Measurements from ENCODE around the gene PTPRN2.
"Not testable (repeated sequence)": the region's sequence is repeated elsewhere in the genome, so short reads cannot be mapped to it uniquely, and the experiment has no call there.

Gene PTPRN2

DNA sequence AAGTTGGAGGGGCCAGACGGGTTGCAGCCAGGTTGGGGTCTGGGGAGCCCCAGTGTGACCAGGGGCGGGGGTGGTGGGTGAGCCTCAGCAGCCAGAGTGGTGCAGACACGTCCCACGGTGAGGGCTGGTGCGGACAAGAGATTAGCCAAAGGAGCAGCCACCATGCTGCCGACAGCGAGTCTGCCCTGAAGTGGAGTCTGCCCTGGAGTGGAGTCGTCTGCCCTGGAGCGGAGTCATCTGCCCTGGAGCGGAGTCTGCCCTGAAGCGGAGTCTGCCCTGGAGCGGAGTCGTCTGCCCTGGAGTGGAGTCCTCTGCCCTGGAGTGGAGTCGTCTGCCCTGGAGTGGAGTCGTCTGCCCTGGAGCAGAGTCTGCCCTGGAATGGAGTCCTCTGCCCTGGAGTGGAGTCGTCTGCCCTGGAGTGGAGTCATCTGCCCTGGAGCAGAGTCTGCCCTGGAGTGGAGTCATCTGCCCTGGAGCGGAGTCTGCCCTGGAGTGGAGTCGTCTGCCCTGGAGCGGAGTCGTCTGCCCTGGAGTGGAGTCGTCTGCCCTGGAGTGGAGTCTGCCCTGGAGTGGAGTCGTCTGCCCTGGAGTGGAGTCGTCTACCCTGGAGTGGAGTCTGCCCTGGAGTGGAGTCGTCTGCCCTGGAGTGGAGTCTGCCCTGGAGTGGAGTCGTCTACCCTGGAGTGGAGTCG lies 64.3 kb downstream of the PTPRN2 start:
- DNase-seq (ENCODE audit: low read depth, low spot score); H3K27ac ChIP-seq: not testable (repeated sequence)

DNA sequence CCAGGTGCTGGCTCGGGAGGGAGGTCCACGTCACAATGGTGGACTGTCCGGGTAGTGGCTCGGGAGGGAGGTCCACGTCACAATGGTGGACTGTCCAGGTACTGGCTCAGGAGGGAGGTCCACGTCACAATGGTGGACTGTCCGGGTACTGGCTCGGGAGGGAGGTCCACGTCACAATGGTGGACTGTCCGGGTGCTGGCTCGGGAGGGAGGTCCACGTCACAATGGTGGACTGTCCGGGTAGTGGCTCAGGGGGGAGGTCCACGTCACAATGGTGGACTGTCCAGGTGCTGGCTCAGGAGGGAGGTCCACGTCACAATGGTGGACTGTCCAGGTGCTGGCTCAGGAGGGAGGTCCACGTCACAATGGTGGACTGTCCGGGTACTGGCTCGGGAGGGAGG lies 65.8 kb downstream of the PTPRN2 start:
- DNase-seq (ENCODE audit: low read depth, low spot score); H3K27ac ChIP-seq: not testable (repeated sequence)

- no peak for DNase-seq (ENCODE audit: low read depth, low spot score)
- no peak overlapping the region for H3K27ac ChIP-seq
These were observed 66.8 kb downstream of the PTPRN2 start for GRCh38 chr7:158520825-158521224.

DNA sequence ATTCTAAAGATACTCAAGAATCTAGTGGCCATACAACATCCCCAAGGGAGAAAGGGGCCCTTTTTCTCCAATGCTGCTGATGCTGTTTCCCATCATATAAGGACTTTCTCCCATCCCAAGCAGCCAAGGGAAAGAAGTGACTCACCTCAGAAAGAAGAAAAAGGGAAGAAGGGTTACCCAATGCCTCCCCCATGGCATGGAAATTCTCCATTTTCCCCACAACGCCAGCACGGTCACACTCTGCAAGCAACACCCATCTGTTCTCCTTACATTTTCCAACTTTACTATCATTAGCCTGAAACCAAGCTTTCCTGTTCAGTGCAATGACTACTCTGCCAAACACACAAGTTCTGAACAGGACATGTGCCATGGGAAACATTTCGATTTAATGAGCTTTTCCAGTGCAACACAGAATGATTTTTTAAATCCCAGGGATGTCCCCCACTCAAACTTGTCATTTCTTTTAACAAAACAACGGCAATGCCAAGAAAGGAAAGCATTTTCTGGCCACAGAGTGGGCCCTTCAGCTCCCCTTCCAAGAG lies 67.9 kb downstream of the PTPRN2 start:
- no peak overlapping the region for H3K27ac ChIP-seq
- DNase-seq (ENCODE audit: low read depth, low spot score), result no peak

- H3K27ac ChIP-seq, result no peak overlapping the region
- DNase-seq (ENCODE audit: low read depth, low spot score), result no peak
These were observed 68.5 kb downstream of the PTPRN2 start for GRCh38 chr7:158518980-158519632.

DNA sequence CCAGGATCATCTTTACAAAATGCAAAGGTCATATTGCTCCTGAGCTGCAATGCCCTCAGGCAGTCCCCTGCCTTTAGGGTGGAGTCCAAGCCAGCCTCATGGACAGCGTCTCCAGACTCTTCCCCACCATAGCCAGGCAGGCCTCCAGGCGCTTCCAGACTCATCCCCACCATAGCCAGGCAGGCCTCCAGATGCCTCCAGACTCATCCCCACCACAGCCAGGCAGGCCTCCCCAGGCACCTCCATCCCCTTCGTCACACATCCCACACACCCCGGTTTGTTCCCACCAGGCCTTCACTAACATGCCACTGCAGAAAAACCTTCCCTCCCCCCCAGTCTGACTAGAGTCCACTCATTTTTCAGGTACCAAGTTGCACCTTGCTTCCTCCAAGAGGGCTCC lies 70.1 kb downstream of the PTPRN2 start:
- no peak overlapping the region for H3K27ac ChIP-seq
- DNase-seq (ENCODE audit: low read depth, low spot score), result no peak

DNA sequence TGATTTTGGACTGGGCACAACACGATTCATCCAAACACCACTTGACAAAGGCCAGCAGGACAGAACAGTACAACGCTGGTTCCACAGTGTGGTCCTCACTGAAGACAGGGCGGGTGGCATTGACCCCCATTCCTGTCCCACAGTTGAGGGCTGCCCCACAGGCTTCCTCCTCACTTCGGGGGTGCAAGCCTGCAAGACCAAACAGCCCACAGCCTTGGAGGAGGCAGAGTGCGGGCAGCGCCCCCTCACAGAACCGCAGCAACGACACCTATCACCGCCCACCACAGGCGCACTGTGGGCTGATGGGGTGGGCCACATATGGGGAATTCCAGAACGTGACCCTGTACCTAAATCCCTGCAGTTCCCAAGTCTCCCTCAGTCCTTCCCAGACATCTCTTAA lies 70.6 kb downstream of the PTPRN2 start:
- no peak for DNase-seq (ENCODE audit: low read depth, low spot score)
- no peak overlapping the region for H3K27ac ChIP-seq

GRCh38 chr7:158516524-158516923 lies 71.1 kb downstream of the PTPRN2 start:
- DNase-seq (ENCODE audit: low read depth, low spot score), result no peak
- no peak overlapping the region for H3K27ac ChIP-seq

DNA sequence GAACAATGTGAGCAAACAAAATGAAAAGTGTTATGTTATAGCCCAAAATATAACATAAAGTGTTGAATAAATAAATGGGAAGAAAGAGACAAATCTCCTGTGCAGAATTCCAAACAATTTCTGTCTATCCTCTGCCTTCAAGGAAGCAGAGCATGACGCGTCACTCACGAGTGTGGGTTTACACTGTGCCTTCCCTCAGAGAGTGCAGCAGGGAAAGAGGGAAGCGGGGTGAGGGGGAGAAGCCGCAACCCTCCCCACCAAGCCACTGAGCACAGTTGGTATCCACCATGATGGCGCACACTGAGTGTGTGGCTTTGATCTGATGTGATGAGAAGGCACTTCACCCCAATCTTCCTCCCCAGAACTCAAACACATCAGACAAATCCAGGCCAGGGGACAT lies 74.8 kb downstream of the PTPRN2 start:
- DNase-seq (ENCODE audit: low read depth, low spot score), result no peak
- H3K27ac ChIP-seq, result no peak overlapping the region

- H3K27ac ChIP-seq, result no peak overlapping the region
- DNase-seq (ENCODE audit: low read depth, low spot score), result no peak
These were observed 75.6 kb downstream of the PTPRN2 start for GRCh38 chr7:158512042-158512441.

DNA sequence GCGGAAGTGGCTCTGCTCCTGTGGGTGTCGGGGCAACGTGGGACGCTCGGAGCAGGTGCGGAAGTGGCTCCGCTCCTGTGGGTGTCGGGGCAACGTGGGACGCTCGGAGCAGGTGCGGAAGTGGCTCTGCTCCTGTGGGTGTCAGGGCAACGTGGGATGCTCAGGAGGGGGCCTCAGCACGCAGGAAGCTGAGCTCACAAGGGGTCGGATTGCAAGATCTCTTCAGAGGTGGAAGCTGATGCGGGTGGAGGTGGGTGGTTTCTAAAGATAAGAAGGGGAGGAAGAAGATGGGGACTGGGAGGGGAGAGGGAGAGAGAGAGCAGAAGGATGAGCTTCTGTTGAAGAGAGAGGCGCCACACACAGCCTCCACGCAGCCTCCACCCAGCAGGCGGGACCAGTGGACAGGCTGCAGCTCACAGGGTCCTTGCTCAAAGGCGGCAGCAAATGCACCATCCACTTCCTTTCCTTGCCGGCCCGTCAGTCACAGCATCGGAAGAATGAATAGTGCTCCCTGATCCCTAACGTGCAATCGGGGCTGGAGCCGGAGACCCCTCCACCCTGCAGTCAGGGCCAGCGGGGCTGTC lies 78.7 kb downstream of the PTPRN2 start:
- no peak overlapping the region for H3K27ac ChIP-seq
- DNase-seq (ENCODE audit: low read depth, low spot score), result no peak

GRCh38 chr7:158508321-158508720 lies 79.3 kb downstream of the PTPRN2 start:
- peak; percentile 49 for DNase-seq (ENCODE audit: low read depth, low spot score)
- H3K27ac ChIP-seq, result not testable (repeated sequence)

DNA sequence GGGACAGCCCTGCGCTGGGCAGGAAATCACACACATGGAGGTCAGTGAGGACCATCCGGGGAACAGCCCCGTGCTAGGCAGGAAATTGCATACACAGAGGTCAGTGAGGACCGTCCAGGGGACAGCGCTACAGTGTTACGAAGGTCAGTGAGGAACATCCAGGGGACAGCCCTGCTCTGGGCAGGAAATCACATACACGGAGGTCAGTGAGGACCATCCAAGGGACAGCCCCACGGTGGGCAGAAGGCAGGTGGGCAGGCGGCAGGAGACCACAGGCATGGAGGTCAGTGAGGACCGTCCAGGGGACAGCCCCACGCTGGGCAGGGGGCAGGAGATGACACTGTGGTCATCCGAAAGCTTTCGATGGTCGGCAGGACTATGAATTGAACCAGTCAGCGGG lies 79.7 kb downstream of the PTPRN2 start:
- no peak for DNase-seq (ENCODE audit: low read depth, low spot score)
- no peak overlapping the region for H3K27ac ChIP-seq

- DNase-seq (ENCODE audit: low read depth, low spot score); H3K27ac ChIP-seq: not testable (repeated sequence)
These were observed 80.4 kb downstream of the PTPRN2 start for GRCh38 chr7:158507175-158507574.

- no peak for DNase-seq (ENCODE audit: low read depth, low spot score)
- H3K27ac ChIP-seq, result no peak overlapping the region
These were observed 81.0 kb downstream of the PTPRN2 start for GRCh38 chr7:158506626-158507025.

DNA sequence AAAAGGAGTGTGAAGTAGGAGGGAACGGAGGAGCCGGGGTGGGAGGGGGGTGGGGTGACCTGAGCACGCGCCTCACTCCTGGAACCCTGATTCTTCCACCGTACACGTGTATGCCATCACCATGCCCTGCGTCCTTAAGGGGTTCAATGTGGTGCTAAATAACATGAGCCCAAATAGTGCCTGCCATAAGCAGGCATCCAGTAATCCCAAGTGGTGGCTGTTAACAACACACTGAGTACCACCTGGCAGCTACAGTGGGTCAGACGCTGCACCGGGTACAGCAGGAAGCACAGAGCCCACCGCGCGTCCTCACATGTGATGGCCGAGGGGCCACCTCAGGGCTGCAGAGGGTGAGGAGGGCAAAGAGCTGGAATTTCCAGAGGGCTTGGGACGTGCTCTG lies 81.9 kb downstream of the PTPRN2 start:
- H3K27ac ChIP-seq, result no peak overlapping the region
- DNase-seq (ENCODE audit: low read depth, low spot score), result no peak

- H3K27ac ChIP-seq, result no peak overlapping the region
- no peak for DNase-seq (ENCODE audit: low read depth, low spot score)
These were observed 85.4 kb downstream of the PTPRN2 start for GRCh38 chr7:158502068-158502750.

DNA sequence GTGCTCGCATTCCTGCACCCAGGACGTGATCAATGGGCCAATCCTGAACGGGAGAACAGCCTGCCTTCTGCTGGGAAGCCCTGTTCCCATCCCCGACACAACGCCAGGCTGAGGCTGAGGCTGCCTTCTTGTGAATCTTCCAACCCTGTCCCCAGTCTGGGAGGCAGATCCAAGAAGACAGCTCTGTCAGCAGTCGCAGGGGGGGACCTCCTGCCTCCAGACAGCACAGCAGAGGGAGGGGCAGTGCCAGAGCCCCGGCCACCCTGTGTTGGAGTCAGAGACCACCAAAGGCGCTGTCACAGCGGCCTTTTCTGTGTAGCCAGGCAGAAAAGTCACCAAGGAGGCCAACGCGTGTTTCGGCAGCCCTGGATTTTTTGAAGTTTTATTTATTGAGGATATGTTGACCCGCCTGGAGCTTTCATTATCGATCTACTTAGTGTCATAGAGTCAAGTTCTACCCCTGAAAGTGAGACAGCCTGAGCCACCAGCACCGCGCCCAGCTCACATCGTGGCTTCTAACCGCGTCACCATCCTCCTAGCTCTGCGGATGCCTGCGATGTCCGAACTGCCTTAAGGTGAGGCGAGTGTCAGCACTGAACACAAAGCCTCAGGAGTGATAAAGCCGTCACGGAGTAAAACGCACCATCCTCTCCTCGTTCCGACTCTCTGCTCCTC lies 86.1 kb downstream of the PTPRN2 start:
- no peak overlapping the region for H3K27ac ChIP-seq
- no peak for DNase-seq (ENCODE audit: low read depth, low spot score)

DNA sequence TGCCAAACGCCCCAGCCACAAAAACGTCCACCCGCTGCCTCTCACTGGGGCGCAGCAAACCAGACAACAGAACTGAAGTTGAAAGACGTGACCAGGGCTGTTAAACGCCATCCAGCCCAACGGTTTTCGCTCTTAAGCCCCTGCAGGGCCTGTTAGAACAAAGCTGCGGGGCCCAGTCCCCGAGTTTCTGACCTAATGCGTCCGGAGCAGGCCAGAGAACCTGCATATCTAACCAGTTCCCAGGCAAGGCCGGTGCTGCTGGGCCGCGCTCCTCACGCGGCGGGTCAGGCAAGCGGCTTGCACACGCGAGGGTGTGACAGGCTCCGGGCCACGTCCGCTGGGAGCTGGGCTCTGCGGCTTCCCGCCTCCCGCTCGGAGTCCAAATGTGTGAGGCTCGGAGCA lies 87.0 kb downstream of the PTPRN2 start:
- H3K27ac ChIP-seq, result no peak overlapping the region
- DNase-seq (ENCODE audit: low read depth, low spot score), result no peak

DNA sequence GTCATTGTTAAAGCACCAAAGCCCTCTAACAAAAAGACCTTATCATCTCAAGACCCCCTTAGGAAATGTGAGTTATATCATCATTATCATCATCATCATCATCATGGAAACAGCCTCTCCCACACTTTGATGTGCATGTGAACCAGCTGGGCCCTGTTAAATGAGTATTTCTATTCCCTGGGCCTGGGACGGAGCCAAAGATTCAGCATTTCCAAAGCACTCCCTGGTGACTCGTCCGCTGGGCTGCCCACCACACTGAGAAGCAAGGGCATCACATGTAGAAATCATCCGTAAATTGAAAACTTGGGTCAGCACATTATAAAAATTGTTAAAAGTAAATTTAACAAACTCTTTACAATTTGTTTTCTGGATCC lies 88.6 kb downstream of the PTPRN2 start:
- no peak overlapping the region for H3K27ac ChIP-seq
- DNase-seq (ENCODE audit: low read depth, low spot score), result no peak

Data from epithelial cell of prostate (primary cell).